Eye (tissue), 1 donor: ENCODE results near the gene IDH2.

Experiments
- DNase-seq: peaks from one replicate; pipeline ENCODE4 v3.0.0-alpha.2; 2015

IDH2 gene

DNA sequence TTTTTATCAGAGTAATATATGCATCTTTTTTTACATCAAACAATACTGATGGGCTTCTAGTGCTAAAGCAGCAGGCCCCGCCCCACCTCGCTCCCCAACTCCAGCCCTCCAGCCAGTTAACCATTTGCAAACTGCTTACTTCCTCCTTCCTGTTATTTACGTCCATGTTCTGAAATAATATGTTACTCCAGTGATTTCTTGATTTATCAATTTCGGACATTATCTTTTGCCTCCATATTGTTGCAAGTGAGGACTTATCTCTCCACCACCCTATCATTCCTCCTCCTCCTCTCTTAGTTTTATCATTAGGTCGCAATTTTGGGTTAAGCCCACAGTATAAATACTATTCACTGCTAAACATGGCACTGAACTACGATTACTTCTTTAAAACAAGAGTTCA, 61.6 kb downstream of the IDH2 start:
- no peak for DNase-seq

DNA sequence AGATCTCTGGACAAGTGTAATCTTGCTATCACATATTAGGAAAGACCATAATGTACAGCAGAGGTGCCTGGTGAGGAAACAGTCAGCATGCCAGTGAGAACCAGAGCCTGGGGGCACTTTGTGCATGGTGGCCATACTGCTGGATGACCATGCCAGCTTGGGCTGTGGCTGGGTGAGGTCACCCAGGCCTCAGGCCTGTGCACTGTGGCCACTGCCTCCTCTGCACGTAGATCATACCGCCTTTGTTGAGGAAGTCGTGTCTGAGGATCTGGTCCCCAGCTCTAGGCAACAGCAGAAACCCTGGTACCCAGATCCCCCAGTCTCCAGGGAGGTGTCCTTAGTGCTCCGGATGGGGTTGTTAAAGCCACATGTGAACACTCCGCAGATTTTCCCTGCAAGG, 62.3 kb downstream of the IDH2 start:
- DNase-seq = no peak

- DNase-seq = no peak
Observed at GRCh38 chr15:90038632-90039095, 63.6 kb downstream of the IDH2 start.

GRCh38 chr15:90037961-90038631, 64.2 kb downstream of the IDH2 start:
- no peak for DNase-seq

DNA sequence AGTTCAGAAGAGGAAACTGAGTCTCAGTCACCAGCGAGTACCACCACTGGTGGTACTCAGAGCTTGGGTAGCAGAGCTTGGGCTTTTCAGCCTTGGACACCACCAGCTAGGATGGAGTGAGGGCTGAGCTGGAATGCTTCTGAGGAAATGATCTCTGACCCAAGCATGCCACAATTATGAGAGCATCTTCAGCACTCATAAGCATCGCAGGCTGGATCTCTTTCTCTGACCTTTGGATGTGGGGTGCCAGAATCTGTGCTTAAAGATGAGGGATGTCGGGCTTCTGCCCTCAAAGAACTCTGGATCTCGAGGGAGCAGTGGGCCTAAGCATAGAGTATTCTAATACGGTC, 64.8 kb downstream of the IDH2 start:
- DNase-seq = no peak

DNA sequence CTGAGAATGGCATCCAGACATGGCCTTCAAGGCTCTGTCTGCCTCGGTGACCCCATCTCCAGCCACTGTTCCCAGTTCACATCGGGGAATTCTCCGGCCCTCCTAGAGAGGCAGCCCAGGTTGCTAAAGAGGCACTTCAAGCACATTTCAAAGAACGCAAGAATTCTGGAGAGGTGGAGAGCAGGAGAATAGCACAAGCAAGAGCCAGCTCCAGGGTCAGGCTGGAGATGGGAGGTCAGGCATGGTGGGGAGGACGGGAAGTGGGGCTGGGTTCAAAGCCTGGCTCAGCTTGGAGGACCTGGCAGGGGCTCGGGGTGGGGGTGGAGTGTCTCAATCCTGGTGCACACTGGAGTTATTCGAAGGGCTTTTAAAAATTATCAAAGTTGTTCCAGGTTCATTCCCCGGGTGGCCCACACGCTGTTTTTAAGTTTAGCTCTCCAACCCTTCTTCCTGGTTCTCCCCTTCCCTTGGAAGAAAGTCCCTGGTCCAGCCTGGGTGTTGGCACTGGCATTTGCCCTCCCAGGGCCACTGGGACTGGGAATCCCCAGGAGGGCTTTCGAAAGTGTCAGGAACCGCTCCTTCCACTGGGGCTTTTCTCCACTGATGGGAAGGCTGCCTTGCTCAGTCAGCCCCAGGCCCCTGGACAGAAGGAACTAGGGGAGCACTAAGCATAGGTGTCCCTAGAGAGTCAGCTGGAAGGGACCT, 65.3 kb downstream of the IDH2 start:
- DNase-seq = no peak

DNA sequence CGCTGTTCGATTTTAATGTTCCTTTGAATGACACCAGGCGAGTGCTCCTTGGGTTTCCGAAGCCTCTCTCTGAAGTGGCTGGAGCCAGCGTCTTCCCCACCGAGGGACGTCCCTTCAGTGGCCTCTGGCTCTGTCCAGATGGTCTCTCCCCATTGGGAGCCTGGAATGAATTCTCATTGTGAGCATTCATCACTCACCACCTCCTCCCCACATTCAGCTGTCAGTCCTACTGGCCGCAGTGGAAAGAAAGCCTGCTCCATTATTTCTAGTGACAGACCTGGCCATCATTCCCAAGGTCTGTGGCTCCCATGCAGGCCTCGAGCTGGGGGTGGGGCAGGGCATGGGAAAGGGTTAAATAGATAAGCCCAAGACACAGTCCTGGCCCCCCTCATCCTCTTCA, 65.9 kb downstream of the IDH2 start:
- peak; percentile 59 for DNase-seq

- DNase-seq = no peak
Observed at GRCh38 chr15:90035840-90036230, 66.4 kb downstream of the IDH2 start.

DNA sequence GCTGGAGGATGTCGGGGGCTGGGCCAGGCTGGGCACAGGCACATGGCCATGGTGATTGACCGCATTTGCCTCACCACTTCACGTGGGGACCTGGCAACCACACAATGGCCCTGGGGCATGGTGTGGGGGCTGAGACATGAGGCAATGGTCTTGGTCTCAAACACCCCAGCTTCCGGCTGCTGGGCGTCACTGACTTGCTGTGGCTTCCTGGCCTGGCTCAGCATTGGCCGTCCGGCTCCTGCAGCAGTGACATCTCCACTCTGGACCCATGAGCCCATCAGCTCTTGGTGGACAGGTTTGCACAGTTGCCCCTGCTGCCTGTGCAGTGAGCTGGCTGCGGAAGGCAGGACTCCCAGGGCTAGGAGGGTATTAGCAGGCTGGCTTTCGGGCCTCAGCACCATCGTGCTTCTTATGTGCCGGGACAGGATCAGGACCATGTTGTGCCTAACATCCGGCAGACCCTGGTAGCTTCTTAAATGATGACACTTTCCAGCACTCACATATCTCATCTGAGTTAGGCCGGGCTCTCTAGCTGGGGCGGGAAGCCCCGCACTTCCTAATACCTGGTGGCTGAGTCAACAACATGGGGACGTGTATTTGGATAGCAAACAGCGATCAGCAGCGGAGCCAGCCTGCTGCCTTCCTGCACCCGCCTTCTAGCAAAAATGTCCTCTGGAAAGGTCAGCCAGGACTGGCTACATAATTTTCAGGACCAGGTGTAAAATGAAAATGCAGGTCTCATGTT, 67.0 kb downstream of the IDH2 start:
- no peak for DNase-seq

- DNase-seq = no peak
Observed at GRCh38 chr15:90033448-90033847, 68.8 kb downstream of the IDH2 start.
